A673 (cell line): Measurements from ENCODE around the gene COQ8A.

ENCODE experiments used
- CTCF ChIP-seq: fragments of 300-800, 200-600 bp; sonication (generic); conservative IDR thresholded peaks from 2 replicates; pipeline ENCODE4 v1.5.1; 2017; ENCODE audit warnings: low read depth, mild to moderate bottlenecking, antibody characterized with exemption, low read length, moderate library complexity, mixed read lengths
- EZH2 ChIP-seq: fragments of 200-600 bp; sonication (generic); IDR thresholded peaks from 2 replicates; pipeline ENCODE4 v1.6.1; 2017; ENCODE audit warnings: borderline replicate concordance, low read depth, mild to moderate bottlenecking, mixed read lengths, antibody characterized with exemption, low read length; ENCODE audit not compliant: poor library complexity, severe bottlenecking

- TF ChIP-seq CTCF, result no peak
- no peak for TF ChIP-seq EZH2
Measured at GRCh38 chr1:226892524-226892875, 47.6 kb upstream of the COQ8A start.
